Measurements from ENCODE around the gene RGS1.

- TF ChIP-seq CTCF (IDR thresholded peaks at IDR 0.05) (no peak), EP300 (IDR thresholded peaks at IDR 0.05; ENCODE audit: low read depth) (no peak), POLR2A (IDR thresholded peaks at IDR 0.05) (no peak), POLR2AphosphoS5 (IDR thresholded peaks at IDR 0.05) (no peak)
Observed at GRCh38 chr1:192577145-192578140, 1.9 kb downstream of the RGS1 start.

Measured in transverse colon (tissue), 4 donors.